Measurements from ENCODE around the gene SPHK2.
"Not testable (repeated sequence)": the region's sequence is repeated elsewhere in the genome, so short reads cannot be mapped to it uniquely, and the experiment has no call there.

Gene SPHK2

GRCh38 chr19:48618916-48619691 is at the start of gene SPHK2, which contains the start of gene RPL18:
Gene SPHK2 (plus strand): TSS chr19:48619506. CDS start chr19:48620515, 1,009 bp downstream.
Gene RPL18 (minus strand): TSS chr19:48619178. CDS start chr19:48619143, 35 bp downstream.
- peak; percentile 87 to 89 for DNase-seq (ENCODE audit: low read depth in 2 of 2)

- DNase-seq (ENCODE audit: low read depth in 2 of 2) = no peak
Measured at GRCh38 chr19:48569814-48570213, 49.5 kb upstream of the SPHK2 start.

- no peak for DNase-seq (ENCODE audit: low read depth in 2 of 2)
Measured at GRCh38 chr19:48571378-48572162, 47.7 kb upstream of the SPHK2 start.

GRCh38 chr19:48573163-48573505 is 46.2 kb upstream of the SPHK2 start:
- no peak for DNase-seq (ENCODE audit: low read depth in 2 of 2)

GRCh38 chr19:48575931-48576622 is 43.2 kb upstream of the SPHK2 start:
- no peak for DNase-seq (ENCODE audit: low read depth in 2 of 2)

- DNase-seq (ENCODE audit: low read depth in 2 of 2) = not testable (repeated sequence)
Measured at GRCh38 chr19:48577908-48578307, 41.4 kb upstream of the SPHK2 start.

- no peak for DNase-seq (ENCODE audit: low read depth in 2 of 2)
Measured at GRCh38 chr19:48578891-48579290, 40.4 kb upstream of the SPHK2 start.

- DNase-seq (ENCODE audit: low read depth in 2 of 2) = no peak
Measured at GRCh38 chr19:48582168-48582567, 37.1 kb upstream of the SPHK2 start.

GRCh38 chr19:48587387-48587786 is 31.9 kb upstream of the SPHK2 start:
- no peak for DNase-seq (ENCODE audit: low read depth in 2 of 2)

- DNase-seq (ENCODE audit: low read depth in 2 of 2) = peak; percentile 66 to 77
Measured at GRCh38 chr19:48588670-48589401, 30.5 kb upstream of the SPHK2 start.

- no peak for DNase-seq (ENCODE audit: low read depth in 2 of 2)
Measured at GRCh38 chr19:48591021-48591420, 28.3 kb upstream of the SPHK2 start.

- no peak for DNase-seq (ENCODE audit: low read depth in 2 of 2)
Measured at GRCh38 chr19:48595171-48595570, 24.1 kb upstream of the SPHK2 start.

GRCh38 chr19:48595833-48596232 is 23.5 kb upstream of the SPHK2 start:
- no peak for DNase-seq (ENCODE audit: low read depth in 2 of 2)

GRCh38 chr19:48596237-48596636 is 23.1 kb upstream of the SPHK2 start:
- no peak for DNase-seq (ENCODE audit: low read depth in 2 of 2)

- no peak for DNase-seq (ENCODE audit: low read depth in 2 of 2)
Measured at GRCh38 chr19:48596679-48597465, 22.4 kb upstream of the SPHK2 start.

- DNase-seq (ENCODE audit: low read depth in 2 of 2) = no peak
Measured at GRCh38 chr19:48598996-48599700, 20.2 kb upstream of the SPHK2 start.

GRCh38 chr19:48600679-48601417 is 18.5 kb upstream of the SPHK2 start:
- DNase-seq (ENCODE audit: low read depth in 2 of 2) = no peak

- no peak for DNase-seq (ENCODE audit: low read depth in 2 of 2)
Measured at GRCh38 chr19:48603001-48603400, 16.3 kb upstream of the SPHK2 start.

GRCh38 chr19:48603449-48603848 is 15.9 kb upstream of the SPHK2 start:
- DNase-seq (ENCODE audit: low read depth in 2 of 2) = no peak

- DNase-seq (ENCODE audit: low read depth in 2 of 2) = no peak
Measured at GRCh38 chr19:48603850-48604249, 15.5 kb upstream of the SPHK2 start.

All from stimulated activated CD4-positive, alpha-beta T cell treated with anti-CD3 and anti-CD28 coated beads, Interleukin-1b, Interleukin-23, amount 100 ng/mL, for 1 hour (primary cell).